MM.1S (cell line): ENCODE data around the gene ERO1A.

ENCODE experiments used
- EZH2 ChIP-seq: fragments of 300-600 bp; sonication (generic); optimal IDR thresholded peaks from 2 replicates; pipeline ENCODE3; 2017; ENCODE audit warnings: low read depth, mild to moderate bottlenecking, antibody characterized with exemption, low read length, mixed read lengths
- TF ChIP-seq, protein P1 (sequence below): fragments of 300-600 bp; sonication (generic); IDR thresholded peaks from 2 replicates; pipeline ENCODE4 v1.5.1; 2016; ENCODE audit warnings: antibody characterized with exemption, low read length, mixed read lengths

DNA sequence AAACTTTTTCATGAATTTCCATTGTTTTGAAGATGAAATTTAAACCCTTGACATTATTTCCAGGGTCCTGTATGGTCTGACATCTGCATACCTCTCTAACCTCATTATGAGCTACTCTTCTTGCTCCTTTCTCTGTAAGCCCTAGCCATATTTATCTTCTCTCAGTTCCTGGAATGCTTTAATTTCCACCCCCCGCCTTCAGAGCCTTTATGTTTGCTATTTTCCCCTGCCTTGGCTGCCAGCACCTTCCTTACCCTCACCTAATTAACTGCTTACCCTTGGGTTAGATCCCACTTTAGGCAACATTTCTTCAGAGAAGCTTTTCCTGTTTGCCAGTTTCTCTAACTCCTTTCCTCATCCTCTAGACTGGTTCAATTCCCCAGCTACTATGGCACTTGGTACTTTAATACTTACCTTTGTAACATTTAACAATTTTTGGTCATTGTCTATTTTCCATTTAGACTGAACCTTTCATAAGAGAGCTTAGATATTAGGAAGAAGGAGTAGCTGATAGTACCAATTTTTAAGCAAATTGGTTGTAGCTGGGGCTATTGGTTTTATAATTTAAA, 40.6 kb upstream of the ERO1A start:
- TF ChIP-seq, protein P1, sequence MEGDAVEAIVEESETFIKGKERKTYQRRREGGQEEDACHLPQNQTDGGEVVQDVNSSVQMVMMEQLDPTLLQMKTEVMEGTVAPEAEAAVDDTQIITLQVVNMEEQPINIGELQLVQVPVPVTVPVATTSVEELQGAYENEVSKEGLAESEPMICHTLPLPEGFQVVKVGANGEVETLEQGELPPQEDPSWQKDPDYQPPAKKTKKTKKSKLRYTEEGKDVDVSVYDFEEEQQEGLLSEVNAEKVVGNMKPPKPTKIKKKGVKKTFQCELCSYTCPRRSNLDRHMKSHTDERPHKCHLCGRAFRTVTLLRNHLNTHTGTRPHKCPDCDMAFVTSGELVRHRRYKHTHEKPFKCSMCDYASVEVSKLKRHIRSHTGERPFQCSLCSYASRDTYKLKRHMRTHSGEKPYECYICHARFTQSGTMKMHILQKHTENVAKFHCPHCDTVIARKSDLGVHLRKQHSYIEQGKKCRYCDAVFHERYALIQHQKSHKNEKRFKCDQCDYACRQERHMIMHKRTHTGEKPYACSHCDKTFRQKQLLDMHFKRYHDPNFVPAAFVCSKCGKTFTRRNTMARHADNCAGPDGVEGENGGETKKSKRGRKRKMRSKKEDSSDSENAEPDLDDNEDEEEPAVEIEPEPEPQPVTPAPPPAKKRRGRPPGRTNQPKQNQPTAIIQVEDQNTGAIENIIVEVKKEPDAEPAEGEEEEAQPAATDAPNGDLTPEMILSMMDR: no peak
- TF ChIP-seq EZH2: no peak
